GM19397 (cell line): ENCODE measurements around the gene TNNT2.

Experiments used
- ATAC-seq: cut with Tn5 transposase; IDR thresholded peaks from one replicate; pipeline ENCODE4 v1.9.1; 2021; ENCODE audit warnings: mild to moderate bottlenecking, moderate library complexity; ENCODE audit not compliant: unreplicated experiment

The TNNT2 gene

GRCh38 chr1:201320168-201320788, 57.2 kb downstream of the TNNT2 start:
- ATAC-seq = no peak

- ATAC-seq = no peak
Measured at GRCh38 chr1:201319631-201320030, 57.8 kb downstream of the TNNT2 start.

GRCh38 chr1:201318504-201319340, 58.8 kb downstream of the TNNT2 start:
- ATAC-seq = no peak

GRCh38 chr1:201317551-201317950, 59.9 kb downstream of the TNNT2 start:
- no peak for ATAC-seq

GRCh38 chr1:201316556-201316955, 60.9 kb downstream of the TNNT2 start:
- no peak for ATAC-seq

DNA sequence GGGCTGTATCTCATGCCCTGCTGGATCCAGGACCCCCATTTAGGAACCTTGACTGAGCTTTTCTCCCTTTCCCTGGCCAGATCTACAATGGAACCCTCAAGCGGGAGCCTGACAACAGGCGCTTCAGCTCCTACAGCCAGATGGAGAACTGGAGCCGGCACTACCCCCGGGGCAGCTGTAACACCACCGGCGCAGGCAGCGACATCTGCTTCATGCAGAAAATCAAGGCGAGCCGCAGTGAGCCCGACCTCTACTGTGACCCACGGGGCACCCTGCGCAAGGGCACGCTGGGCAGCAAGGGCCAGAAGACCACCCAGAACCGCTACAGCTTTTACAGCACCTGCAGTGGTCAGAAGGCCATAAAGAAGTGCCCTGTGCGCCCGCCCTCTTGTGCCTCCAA, 64.4 kb downstream of the TNNT2 start:
- no peak for ATAC-seq

DNA sequence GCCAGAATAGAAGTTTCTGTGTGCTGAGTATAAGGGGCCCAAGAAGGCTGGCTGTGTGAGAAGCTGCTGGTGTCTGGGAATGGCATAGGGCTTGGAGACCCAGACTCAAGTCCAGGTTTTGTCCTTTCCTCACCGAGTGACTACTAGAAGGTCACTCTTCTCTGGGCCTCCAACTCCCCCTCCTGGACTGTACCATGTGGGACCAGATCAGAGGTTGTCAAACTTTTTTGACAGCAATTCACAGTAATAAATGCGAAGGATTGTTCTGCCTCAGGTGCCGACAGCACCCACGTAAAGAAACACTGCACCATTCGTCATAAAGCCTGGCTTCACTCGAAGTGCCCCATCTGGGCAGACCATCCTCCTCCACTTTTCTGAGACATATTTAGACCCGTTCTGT, 65.2 kb downstream of the TNNT2 start:
- ATAC-seq = no peak

- no peak for ATAC-seq
Measured at GRCh38 chr1:201311356-201312011, 66.0 kb downstream of the TNNT2 start.

- no peak for ATAC-seq
Measured at GRCh38 chr1:201310986-201311355, 66.5 kb downstream of the TNNT2 start.

- ATAC-seq = no peak
Measured at GRCh38 chr1:201310251-201310985, 67.1 kb downstream of the TNNT2 start.

- no peak for ATAC-seq
Measured at GRCh38 chr1:201309416-201309815, 68.1 kb downstream of the TNNT2 start.
